NCI-H1105 treated with DMSO at 0.1 percent for 48 hours (cell line): ENCODE results near the gene RAB11FIP2.
"Not testable (repeated sequence)": the region's sequence is repeated elsewhere in the genome, so short reads cannot be mapped to it uniquely, and the experiment has no call there.

Source experiments
- DNase-seq: peaks from one replicate; lab custom pipeline; 2025; lab: John Stamatoyannopoulos, UW

The RAB11FIP2 gene, protein sequence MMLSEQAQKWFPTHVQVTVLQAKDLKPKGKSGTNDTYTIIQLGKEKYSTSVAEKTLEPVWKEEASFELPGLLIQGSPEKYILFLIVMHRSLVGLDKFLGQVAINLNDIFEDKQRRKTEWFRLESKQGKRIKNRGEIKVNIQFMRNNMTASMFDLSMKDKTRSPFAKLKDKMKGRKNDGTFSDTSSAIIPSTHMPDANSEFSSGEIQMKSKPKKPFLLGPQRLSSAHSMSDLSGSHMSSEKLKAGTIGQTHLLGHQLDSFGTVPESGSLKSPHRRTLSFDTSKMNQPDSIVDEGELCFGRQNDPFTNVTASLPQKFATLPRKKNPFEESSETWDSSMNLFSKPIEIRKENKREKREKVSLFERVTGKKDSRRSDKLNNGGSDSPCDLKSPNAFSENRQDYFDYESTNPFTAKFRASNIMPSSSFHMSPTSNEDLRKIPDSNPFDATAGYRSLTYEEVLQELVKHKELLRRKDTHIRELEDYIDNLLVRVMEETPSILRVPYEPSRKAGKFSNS

GRCh38 chr10:118046395-118047156 lies at the start of gene RAB11FIP2:
TSS of gene RAB11FIP2 (minus strand) at chr10:118046941. CDS start at chr10:118046163, 778 bp downstream.
- DNase-seq, result peak; percentile 76

- no peak for DNase-seq
These were observed 49.3 kb upstream of the RAB11FIP2 start for GRCh38 chr10:118096022-118096421.

- DNase-seq, result no peak
These were observed 45.5 kb upstream of the RAB11FIP2 start for GRCh38 chr10:118092209-118092608.

DNA sequence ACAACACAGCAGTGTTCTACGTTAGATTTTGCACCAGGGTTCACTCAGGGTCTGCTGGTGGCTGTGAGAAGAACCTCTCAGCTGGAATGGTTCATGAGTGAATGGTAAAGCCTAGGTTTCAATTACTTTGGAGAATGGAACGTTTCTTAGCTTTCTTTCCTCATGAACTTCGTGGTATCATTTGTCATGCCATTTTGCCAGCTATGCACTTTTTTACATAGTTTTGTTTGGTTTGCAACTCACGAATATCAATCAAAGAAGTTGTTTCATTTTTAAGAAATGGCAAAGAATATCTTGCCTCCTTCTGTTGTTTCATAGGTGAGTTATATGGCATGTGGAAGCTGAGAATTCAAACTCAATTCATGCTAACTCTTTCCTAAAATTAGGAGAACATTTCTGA lies 34.1 kb upstream of the RAB11FIP2 start:
- DNase-seq, result no peak

DNA sequence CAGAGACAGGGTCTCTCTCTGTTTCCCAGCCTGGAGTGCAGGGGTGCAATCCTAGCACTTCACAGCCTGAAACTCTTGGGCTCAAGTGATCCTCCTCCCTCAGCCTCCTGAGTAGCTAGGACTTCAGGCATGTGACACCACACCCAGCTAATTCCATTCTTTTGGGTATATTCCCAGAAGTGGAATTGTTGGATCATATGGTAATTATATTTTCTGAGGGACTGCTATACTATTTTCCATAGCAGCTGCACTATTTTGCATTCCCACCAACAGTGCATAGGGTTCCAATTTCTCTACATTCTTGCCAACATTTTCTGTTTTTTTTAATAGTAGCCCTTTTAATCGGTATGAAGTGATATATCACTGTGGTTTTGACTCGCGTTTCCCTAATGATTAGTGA lies 30.0 kb upstream of the RAB11FIP2 start:
- no peak for DNase-seq

- no peak for DNase-seq
These were observed 26.1 kb upstream of the RAB11FIP2 start for GRCh38 chr10:118072840-118073239.

DNA sequence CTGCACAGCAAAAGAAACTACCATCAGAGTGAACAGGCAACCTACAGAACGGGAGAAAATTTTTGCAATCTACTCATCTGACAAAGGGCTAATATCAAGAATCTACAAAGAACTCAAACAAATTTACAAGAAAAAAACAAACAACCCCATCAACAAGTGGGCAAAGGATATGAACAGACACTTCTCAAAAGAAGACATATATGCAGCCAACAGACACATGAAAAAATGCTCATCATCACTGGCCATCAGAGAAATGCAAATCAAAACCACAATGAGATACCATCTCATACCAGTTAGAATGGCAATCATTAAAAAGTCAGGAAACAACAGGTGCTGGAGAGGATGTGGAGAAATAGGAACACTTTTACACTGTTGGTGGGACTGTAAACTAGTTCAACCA lies 20.6 kb upstream of the RAB11FIP2 start:
- DNase-seq, result not testable (repeated sequence)

- DNase-seq, result no peak
These were observed 16.1 kb upstream of the RAB11FIP2 start for GRCh38 chr10:118062798-118063238.

DNA sequence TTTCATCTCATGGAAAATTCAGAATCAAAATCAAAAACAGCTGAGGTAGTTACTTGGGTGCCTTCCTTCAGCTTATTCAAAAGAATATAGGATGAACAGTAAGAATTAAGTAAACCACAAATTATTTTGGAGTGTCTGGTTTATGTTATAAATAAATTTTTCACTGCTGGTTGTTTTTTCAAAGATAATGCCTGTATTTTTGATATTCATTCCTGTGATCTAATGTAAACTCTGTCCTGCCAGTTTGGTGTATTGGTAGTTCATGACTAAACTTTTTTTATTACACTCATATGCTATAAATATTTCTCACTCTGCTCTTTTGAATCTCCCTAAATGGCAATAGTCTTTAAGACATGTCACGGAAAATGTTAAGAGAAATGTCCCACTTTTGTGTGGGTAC lies 11.6 kb upstream of the RAB11FIP2 start:
- no peak for DNase-seq

- DNase-seq, result no peak
These were observed 10.6 kb upstream of the RAB11FIP2 start for GRCh38 chr10:118057361-118057760.

DNA sequence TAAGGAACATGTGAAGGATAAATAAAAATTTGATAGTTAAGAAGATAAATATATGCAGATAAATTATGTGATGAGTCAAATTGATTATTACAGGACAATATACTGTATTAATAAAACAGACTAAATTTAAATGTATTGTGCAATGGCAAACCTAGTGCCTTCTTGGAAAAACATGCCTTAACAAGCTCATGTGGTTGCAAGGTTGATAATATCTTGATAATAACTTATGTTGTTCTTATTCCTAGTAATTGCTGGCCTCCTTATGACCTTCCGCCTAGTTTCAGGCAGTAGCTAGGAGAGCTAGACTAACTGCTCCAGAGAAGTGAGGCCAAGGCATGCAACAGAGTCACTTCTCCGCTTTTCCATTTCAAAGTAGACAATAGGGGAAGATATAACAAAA lies 7.6 kb upstream of the RAB11FIP2 start:
- DNase-seq, result no peak

- no peak for DNase-seq
These were observed 6.1 kb upstream of the RAB11FIP2 start for GRCh38 chr10:118052816-118053215.

GRCh38 chr10:118047880-118048279 lies 1.1 kb upstream of the RAB11FIP2 start:
- DNase-seq, result no peak

DNA sequence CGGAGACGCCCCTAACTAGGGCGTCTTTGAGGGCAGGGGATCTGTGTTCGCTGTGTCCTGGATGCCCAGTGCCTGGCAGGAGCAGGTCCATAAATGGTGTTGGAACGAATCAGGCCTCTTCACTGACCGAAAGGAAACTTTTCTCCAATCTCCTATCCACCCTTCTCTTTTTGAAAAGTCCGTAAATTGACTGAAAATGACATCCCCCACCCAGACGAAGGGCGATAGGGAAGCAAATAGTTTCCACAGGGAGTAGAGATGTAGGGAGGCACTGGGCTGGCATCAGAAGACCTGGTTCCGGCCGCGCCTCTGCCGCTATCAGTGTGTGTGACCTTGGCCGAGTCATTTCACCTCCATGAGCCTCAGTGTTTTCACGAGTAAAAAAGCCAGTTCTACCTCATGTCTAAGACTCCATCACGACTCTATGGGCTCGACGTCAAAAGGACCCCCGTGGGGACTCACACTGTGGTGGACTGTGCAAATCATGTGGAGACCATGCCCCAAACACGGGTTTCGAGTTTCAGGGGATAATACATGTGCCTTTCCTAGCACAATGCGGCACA lies 497 bp upstream of the RAB11FIP2 start:
- no peak for DNase-seq

DNA sequence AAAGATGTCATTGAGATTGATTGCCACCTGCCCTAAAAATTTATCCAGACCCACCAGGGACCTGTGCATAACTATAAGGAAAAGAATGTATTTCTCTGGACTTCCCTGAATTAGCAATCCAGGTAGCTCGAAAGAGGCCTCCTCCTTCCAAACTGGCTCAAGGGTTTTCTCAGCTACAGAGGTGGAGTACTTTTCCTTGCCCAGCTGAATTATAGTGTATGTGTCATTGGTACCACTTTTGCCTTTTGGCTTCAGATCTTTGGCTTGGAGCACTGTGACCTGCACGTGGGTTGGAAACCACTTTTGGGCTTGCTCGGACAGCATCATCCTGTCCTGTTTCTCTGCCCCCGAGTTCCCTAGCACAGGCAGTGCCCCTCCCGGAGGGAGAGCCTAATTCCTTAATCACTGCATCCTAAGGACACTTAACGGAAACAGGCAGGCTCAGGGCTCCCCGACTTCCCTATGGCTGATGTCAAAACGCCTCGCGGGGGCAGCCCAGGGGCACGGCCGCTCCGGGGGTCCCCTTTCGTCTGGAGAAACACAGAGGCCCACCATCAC lies 825 bp downstream of the RAB11FIP2 start:
- DNase-seq, result peak; percentile 33

DNA sequence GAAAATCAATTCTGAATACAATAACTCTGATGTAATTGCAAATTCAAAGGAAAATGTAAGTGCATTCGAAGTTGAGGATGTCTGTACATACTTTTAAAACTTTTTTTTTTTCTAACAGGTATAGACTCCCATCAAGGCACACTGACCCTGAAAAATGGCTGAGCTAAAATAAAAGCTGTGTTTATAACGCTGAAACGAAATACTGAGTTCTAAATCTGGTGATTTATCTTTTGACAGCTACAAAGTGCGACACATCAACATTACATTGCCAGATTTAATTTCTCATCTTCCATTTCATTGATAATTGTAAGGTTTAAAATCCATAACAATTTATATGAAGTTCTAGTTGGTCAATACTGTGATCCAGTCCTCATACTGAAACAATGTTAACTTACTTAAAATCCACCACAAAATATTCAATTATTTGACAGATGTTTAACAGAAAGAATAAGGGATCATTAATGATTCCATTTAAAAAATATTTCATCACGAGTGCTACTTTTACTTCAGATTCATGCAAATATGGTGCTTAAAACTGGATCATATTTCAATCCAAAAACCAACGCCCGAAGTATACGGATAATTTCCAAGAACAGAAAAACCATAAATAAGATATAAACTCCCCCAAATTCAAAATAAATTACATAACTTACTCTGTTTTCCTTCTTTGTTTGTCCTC lies 1.4 kb downstream of the RAB11FIP2 start:
- no peak for DNase-seq

GRCh38 chr10:118042827-118043242 lies 3.9 kb downstream of the RAB11FIP2 start:
- no peak for DNase-seq

- DNase-seq, result no peak
These were observed 4.4 kb downstream of the RAB11FIP2 start for GRCh38 chr10:118042336-118042735.

DNA sequence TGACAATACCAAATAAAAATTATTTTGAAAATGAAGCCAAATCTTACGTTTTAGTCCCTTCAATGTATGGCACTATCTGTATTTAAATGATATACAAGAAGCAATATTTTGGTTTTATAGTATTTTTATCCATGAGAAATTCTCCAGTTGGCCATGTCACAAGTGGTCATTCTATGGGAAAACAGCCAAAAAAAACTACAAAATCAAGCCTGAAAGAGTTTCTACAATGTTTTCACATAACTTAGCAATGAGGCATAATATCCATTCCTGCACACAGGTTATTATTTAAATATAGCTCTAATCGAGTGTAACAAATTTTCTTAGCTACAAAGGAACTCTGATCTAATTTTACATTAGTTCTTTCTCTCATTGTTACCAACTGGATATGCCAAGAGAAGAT lies 5.4 kb downstream of the RAB11FIP2 start:
- no peak for DNase-seq

- no peak for DNase-seq
These were observed 10.4 kb downstream of the RAB11FIP2 start for GRCh38 chr10:118036281-118036875.

DNA sequence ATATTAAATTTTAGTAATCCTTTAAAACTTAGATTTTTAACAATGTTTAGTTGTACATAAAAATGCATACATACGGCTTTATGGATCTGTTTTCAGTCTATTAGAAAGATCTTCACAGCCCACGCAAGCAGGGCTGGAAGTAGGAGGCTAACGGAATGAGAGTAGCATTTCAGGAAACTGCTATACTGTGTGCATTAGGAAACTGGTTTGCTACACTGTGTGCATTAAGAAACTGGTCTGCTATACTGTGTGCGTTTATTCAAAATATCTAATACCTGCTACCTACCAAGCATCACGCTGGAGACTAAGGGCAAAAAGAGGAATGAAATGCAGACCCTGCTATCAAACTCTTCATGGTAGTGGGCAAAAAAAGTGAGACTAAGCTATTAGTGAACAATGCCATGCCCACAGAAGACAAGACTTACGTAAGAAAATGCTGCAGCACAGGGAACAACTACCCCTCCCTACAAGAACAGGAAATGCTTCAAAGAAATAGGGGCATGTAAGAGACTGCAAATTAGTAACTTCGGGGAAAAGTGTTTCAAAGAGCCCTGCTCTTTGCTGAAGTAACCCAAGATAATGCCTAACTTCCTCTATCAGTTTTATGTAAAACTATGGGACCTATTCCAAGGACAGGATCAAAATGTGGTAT lies 11.3 kb downstream of the RAB11FIP2 start:
- DNase-seq, result no peak
